ENCODE results near the gene MAPK6. TPM values are rescaled to one million over a fixed set of nuclear protein-coding genes. Genes with fewer than 3 reads are reported as not detected.
A peak's percentile ranks its signal among the peaks of the same experiment; 100 is the strongest.
"Not testable (repeated sequence)": the region's sequence is repeated elsewhere in the genome, so short reads cannot be mapped to it uniquely, and the experiment has no call there.

Gene MAPK6
- total RNA-seq, 1 donor from 2014 or later = 31.9 TPM

- no peak for DNase-seq (ENCODE audit: low spot score)
These were observed 61.0 kb downstream of the MAPK6 start for GRCh38 chr15:52080031-52080430.

DNA sequence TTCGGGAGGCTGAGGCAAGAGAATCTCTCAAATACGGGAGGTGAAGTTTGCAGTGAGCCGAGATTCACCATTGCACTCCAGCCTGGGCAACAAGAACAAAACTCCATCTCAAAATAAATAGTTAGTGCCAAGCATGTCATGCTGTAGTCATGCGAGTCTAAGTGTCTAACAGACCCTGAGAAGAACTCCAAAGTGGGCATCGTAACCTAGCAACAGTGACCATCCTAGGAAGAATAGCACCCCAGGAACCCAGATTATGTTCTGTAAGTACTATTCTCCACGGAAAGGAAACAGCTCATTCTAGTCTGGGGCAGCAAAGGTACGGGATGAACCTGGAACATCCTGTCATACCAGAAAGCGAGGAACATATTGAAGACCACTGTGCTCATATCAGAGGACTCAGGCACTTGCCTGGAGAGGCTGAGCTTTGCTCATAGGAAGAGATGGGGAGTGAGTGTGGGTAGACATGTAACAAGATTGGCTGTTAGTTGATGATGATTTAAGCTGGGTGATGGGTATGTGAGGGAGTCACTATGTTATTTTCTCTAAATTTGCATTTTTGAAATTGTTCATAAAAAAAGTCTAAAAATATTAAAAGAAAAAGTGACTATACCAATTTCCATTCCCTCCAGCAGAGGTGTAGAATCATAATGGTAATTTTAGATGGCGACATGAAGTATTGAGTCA is 61.8 kb downstream of the MAPK6 start:
- DNase-seq (ENCODE audit: low spot score) = no peak

GRCh38 chr15:52082197-52083036 is 63.4 kb downstream of the MAPK6 start:
- no peak for DNase-seq (ENCODE audit: low spot score)

GRCh38 chr15:52083037-52083359 is 64.0 kb downstream of the MAPK6 start:
- not testable (repeated sequence) for DNase-seq (ENCODE audit: low spot score)

DNA sequence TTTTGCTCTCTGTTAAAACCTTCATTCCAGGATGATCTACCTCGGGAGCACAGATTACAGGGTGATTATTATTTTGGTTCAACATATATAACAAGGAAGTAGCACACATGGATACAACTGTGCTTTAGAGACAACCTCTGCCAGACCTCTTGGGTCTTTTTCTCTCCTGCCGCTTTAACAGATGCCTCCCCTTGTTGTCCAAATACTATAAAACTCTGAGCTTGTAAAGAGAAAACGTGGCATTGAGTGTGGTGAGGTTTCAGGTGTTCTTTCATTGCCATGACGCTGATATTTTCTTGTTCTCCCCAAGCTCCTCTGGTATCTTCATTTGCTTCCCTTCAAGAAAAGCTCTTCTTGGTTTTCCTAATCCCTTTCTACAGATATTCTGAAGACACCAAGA is 64.6 kb downstream of the MAPK6 start:
- DNase-seq (ENCODE audit: low spot score) = no peak

GRCh38 chr15:52085299-52085698 is 66.3 kb downstream of the MAPK6 start:
- no peak for DNase-seq (ENCODE audit: low spot score)

- no peak for DNase-seq (ENCODE audit: low spot score)
These were observed 67.2 kb downstream of the MAPK6 start for GRCh38 chr15:52086011-52086786.

DNA sequence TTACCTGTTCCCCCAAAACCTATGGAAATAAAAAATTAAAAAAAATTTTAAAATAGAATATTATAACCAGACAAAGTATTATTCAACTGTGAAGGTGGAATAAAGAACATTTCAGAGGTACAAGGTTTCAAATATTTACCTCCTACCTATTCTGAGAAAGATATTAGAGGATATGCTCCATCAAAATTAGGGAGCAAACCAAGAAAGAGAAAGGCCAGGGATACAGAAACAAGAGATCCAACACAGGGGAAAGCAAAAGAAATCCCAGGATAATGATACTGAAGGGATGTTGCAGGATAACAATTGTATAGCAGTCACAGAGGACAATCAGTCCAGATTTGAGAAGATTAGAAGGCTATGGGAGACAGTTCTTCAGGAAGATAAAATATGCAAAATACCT is 71.2 kb downstream of the MAPK6 start:
- DNase-seq (ENCODE audit: low spot score) = no peak

- no peak for DNase-seq (ENCODE audit: low spot score)
These were observed 74.1 kb downstream of the MAPK6 start for GRCh38 chr15:52093167-52093538.

DNA sequence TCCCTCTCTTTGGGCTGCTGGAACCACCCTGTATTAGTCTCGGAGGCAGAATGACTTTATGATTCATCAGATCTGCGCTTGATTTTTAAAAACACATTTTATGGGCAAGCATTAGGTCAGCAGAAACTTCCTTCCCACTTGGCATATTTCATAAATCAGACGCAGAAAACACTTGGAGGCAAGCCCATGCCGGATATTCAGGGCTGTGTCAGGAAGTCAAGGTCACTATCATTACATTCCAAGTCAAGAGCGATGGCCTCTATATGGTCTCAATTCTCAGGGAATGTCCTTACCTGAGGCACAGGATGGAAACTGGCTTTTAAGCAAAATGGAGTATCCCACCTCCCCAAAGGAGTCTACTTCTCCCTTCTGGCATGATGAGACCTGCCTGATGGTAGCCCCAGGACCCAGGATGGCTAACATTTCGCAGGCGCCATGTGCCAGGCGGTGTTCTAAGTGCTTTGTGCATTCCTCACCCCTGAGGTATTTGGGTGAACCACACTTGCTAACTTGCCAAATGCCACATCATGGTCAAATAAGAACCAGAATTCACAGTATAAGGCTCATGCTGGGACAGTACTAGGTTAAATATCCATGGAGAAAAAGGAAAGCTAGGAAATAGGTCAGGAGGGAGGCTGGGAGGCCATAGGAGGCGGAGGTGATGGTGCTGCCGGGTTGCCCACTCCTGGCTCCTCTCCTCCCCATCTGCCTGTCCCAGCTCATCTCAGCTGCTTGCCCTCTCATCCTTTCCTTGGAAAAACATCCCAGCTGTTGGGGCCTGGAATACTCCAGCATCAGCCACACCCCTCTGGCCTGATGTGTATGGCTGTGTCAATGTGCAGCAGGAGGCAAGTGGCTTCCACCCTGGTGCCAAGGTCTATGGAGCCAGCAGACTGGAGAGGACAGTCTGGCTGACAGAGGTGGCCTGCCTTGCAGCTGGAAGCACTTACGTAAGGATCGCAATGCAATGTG is 74.8 kb downstream of the MAPK6 start:
- DNase-seq (ENCODE audit: low spot score) = peak; percentile 59

DNA sequence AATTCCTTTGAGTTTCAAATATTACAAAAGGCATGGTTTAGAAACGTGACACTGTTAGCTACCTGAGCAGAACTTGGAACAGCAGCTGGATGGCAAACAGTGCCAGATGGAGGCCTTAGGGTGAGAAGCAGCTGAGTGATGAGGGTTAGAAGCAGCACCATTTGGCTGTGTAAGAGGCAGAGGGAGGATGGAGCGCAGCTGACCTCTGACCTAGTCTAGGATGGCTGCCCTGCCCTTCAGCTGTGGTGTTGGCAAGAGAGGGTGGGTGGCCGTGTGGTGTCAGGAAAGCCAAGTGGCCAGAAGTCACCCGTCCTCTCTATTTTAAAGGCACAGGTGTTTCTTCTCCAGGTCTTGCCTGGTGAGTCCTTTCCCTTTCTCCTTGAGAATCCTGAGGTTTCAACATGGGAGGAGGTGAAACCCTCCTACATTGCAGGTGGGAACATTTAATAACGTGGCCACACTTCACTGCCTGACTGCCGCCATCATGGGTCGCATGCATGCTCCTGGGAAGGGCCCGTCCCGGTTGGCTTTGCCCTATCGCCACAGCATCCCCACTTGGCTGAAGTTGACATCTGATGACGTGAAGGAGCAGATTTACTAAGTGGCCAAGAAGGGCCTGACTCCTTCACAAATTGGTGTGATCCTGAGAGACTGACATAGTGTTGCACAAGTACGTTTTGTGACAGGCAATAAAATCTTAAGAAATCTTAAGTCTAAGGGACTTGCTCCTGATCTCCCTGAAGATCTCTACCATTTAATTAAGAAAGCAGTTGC is 76.0 kb downstream of the MAPK6 start:
- DNase-seq (ENCODE audit: low spot score) = no peak

GRCh38 chr15:52095597-52096262 is 76.7 kb downstream of the MAPK6 start:
- DNase-seq (ENCODE audit: low spot score) = no peak

DNA sequence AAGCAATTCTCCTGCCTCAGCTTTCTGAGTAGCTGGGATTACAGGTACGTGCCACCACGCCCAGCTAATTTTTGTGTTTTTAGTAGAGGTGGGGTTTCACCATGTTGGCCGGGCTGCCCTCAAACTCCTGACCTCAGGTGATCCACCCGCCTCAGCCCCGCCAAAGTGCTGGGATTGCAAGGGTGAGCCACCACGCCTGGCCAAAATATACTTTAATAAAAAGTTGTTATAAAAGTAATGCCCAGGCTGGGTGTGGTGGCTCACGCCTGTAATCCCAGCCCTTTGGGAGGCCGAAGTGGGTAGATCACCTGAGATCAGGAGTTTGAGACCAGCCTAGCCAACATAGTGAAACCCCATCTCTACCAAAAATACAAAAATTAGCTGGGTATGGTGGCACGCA is 77.5 kb downstream of the MAPK6 start:
- not testable (repeated sequence) for DNase-seq (ENCODE audit: low spot score)

GRCh38 chr15:52097180-52097579 is 78.2 kb downstream of the MAPK6 start:
- DNase-seq (ENCODE audit: low spot score) = no peak

DNA sequence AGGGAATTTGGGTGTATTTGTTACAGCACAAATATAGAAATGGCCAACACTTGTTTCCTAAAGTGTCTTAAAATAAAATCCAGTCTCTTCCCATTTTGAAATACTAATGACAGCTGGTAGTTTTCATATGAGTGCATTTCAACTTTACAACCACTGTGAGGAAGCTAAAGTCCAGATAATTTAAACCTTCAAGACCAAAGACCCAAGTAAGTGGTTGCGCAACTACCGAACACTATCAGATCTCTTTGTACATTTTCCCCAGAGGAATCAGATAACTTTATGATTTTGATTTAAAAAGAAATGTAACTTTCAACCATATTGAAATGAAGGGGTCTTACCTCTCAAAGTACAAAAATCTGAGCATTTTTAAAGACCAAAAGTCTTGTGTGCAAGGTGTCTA is 79.3 kb downstream of the MAPK6 start:
- DNase-seq (ENCODE audit: low spot score) = no peak

DNA sequence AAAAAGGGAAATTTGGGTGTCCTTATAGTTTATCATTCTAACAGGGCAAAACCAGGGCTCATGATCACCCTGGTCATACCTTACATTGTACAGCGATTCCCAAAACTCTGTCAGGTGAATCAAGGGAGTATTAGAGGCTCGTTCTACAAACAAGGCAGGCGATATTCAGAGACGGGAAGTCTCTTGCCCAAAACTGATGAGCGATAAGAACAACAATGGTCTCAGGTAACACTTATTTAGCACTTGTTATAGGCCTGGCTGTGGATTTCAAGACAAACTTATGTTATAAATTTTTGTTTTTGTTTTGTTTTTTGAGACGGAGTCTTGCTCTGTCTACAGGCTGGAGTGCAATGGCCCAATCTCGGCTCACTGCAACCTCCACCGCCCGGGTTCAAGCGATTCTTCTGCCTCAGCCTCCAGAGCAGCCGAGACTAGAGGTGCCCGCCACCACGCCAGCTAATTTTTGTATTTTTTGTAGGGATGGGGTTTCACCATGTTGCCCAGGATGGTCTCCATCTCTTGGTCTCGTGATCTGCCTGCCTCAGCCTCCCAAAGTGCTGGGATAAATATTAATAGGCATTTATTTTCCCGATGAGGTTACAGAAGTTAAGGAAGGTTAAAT is 80.7 kb downstream of the MAPK6 start:
- DNase-seq (ENCODE audit: low spot score) = no peak

DNA sequence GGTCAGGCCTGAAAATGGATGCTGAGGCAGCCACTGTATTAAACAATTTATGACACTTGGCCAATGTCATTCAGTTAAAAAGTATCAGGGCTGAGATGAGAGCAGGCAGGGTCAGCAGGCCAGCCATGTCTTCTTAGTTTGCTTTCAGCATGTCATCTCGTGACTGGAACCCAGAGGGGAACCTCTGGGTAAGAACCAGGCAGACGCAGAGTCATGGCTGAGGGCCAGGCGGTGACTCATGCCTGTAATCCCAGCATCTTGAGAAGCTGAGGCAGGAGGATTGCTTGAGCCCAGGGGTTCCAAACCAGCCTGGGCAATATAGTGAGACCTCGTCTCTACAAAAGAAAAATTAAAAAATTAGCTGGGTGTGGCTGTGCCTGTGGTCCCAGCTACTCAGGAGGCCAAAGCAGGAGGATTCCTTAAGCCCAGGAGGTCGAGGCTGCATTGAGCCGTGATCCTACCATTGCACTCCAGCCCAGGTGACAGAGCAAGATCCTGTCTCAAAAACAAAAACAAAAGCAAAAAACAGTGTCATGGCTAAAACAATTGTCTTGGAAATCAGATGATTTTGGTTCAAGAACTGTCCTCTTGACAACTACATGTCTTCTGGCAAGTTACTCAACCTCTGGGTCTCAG is 81.9 kb downstream of the MAPK6 start:
- DNase-seq (ENCODE audit: low spot score) = peak; percentile 75

DNA sequence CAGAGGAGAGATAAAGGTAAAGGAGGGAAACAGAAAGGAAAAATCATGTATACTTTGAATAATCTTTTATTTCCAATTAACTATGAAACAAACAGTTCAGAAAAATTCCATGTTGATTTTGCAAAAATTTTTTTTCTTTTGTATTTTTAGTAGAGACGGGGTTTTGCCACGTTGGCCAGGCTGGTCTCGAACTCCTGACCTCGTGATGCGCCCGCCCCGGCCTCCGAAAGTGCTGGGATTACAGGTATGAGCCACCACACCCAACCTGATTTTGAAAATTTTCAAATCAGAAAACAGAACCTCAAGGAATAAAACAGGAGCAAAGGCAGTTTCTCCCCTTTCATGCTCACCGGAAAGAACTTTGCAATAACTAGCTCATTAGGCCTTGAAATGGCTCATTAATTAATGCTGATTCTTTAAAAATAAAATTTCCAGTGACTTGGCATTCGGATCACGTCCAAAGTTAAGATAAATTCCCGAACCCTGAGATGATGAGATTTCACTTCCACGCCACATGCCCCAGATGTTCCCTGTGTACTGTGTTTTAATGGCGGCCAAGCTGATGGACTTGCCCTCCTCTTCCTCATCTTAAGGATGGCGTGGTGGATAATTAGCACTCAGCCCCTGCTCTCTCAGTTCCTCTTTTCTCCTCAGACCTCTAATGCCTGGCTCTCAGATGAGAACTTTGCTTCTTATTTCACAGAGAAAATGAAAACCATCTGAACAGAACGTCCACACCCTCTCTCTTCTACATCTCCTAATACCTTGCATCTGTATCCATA is 82.7 kb downstream of the MAPK6 start:
- DNase-seq (ENCODE audit: low spot score) = no peak
